GM18511 (cell line): ENCODE results near the gene RAD51C.
"Not testable (repeated sequence)": the region's sequence is repeated elsewhere in the genome, so short reads cannot be mapped to it uniquely, and the experiment has no call there.

Experiments
- ATAC-seq: cut with Tn5 transposase; IDR thresholded peaks from one replicate; pipeline ENCODE4 v1.9.1; 2021; ENCODE audit warnings: mild to moderate bottlenecking, moderate library complexity; ENCODE audit not compliant: unreplicated experiment

The RAD51C gene

DNA sequence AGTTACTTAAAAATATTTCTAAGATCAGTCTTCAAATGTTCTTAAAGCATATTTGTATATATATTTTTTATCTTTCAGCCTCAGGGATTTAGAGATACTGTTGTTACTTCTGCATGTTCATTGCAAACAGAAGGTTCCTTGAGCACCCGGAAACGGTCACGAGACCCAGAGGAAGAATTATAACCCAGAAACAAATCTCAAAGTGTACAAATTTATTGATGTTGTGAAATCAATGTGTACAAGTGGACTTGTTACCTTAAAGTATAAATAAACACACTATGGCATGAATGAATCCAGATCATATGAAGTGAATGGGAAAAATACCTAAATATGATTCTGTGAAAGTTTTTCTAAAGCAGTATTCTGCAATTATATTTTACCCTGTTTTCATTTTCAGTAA lies 41.6 kb downstream of the RAD51C start:
- ATAC-seq: no peak

DNA sequence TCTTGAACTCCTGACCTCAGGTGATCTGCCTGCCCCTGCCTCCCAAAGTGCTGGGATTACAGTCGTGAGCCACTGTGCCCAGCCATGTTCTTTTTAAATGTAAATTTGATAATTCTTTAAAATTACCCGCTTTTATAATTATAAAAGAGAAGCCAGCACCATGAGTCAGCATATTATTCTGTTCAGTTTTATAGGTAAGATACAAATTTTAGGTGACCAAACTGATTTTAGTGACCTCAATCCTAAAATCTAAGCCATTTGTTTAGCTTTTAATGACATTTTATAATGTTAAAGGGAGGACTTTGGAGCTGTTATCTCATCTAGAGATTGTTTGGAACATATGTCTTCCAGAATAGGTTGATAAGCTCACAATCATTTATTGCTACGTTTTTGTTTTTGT lies 42.4 kb downstream of the RAD51C start:
- no peak for ATAC-seq

DNA sequence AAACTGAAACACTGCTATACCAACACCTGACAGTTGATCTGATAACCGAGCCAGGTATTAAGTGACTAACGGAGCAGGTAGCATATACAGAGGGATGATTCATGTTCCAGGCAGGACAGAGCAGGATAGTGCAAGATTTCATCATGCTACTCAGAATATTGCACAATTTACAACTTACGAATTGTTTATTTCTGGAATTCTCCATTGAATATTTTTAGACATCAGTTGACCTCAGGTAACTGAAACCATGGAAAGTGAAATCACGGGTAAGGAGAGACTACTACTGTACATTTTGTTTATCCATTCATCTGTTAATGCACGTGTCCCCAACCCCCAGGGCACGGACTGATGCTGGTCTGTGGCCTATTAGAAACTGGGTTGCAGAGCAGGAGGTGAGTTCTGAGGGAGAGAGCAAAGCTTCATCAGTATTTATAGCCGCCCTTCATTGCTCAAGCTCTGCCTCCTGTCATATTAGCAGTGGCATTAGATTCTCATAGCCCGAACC lies 48.8 kb downstream of the RAD51C start:
- no peak for ATAC-seq

DNA sequence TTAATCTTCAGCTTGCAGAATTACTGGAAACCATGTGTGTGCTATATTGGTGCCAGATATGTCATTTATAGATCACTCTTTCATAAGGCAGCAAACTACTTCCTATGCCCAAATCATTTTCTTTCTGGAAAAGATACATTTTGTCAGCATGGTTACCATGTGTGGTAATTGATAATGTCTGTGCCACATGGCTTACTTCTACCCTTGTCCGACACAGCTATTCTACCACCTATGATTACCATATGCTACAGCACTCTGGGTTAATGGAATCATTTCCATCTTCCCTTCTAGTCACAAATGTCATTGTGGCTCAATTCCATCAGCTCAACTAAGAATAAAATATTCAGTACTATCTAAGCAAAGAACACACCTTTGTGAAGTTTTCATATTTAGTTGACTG lies 55.3 kb downstream of the RAD51C start:
- no peak for ATAC-seq

DNA sequence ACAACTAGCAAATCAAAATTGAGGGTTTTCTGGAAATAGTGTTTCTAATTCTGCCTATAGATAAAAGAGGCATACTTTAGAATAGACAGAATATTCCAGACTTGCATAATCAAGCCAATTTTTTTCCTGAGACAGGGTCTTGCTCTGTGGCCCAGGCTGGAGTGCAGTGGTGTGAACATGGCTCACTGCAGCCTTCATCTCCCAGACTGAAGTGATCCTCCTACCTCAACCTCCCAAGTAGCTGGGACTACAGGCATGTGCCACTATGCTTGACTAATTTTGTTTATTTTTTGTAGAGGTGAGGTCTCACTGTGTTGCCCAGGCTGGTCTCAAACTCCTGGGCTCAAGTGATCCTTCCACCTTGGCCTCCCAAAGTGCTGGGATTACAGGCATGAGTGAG lies 57.2 kb downstream of the RAD51C start:
- ATAC-seq: not testable (repeated sequence)

DNA sequence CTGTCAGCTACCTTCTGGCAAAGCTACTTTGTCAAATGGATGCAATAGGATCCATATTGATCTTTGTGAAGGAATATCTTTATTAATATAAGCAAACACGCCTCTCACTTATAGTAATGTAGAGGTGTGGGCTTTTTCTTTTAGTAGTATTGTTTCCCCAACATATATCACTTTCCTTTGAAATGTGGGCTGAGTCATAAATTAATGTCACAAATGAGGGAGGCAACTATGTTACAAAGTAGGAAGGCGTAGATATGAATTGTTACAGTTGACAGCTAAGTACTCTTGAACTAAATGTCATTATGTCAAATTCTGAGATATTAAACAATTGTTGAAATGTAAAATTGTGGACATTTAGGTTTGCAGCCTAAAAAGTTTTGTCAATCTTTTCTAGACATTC lies 60.6 kb downstream of the RAD51C start:
- no peak for ATAC-seq

DNA sequence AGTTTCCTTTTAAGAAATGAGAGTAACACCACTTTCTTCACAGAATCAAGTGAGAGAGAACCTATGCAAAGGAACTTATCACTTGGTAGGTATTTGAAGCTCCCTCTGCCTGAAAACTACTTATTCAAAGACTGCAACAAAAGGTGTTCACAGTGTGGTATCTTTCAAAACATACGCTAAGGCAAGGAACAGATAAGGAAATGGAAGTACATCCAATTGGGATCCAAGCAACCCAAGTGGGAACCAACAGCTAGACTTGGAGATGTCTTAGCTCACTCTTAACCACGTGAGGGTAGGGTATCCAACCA lies 62.8 kb downstream of the RAD51C start:
- no peak for ATAC-seq

DNA sequence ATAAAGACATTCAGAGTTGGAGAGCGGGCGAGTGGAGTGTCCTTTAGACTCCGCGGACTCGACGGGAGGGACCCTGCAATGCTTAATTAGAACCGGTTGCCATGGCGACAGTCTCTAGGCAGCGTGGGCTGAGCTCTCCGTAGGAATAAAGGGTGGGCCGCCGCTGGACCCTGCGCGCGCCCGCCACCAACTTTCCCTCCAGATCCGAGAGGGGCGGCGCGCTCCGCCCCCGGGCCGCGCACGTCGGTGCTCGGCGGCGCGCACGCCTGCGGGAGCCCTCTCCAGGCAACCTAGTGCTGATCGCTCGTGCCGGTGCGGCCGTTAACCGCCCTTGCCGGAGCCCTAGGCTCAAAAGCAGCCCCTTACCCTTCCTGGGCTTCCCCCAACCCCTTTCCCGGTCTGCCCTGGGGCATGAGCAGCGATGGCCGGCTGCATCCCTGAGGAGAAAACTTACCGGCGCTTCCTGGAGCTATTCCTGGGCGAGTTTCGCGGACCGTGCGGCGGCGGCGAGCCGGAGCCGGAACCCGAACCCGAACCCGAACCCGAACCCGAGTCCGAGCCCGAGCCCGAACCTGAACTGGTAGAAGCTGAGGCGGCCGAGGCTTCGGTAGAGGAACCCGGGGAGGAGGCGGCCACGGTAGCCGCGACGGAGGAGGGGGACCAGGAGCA lies 63.3 kb downstream of the RAD51C start, which contains the start of gene PPM1E:
PPM1E (plus strand) TSS at position 278 of the 669 bp plus-strand sequence.
- ATAC-seq: peak; percentile 68

DNA sequence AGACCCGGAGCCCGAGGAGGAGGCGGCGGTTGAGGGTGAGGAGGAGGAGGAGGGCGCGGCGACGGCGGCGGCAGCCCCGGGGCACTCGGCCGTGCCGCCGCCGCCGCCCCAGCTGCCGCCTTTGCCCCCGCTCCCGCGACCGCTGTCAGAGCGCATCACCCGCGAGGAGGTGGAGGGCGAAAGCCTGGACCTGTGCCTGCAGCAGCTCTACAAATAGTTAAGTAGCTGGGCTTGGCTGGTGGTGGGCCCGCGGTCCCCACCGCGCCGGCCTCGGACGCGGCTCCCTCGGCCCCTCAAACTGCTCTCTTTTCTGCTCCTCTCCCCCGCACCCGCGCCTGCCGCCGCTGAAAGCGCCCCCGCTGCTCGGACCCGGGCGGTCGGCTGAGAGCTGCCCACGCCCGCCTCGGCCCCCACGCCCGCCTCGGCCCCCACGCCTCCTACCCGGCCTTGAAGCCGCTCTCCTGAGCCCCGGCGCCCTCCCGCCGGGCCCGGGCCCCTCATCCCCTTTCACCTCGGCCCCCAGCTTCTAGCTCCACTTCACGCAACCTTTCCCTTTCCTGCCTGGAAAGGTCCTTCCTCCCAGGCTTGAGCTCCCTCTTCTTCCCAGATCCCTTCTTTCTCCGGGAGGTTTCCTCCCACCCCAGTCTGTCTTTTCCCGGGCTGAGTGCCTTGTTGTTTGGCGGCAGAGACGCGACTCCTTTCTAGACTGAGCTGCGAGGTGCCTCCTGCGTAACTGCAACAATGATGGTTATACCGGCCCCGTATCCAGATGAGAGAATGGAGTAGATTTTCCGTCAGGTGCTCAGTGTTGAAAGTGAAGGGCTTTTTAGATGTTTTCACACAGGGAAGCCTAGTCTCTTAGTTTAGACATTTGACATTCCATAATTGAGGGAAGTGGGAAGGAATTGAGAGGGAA lies 64.1 kb downstream of the RAD51C start:
- ATAC-seq: no peak

DNA sequence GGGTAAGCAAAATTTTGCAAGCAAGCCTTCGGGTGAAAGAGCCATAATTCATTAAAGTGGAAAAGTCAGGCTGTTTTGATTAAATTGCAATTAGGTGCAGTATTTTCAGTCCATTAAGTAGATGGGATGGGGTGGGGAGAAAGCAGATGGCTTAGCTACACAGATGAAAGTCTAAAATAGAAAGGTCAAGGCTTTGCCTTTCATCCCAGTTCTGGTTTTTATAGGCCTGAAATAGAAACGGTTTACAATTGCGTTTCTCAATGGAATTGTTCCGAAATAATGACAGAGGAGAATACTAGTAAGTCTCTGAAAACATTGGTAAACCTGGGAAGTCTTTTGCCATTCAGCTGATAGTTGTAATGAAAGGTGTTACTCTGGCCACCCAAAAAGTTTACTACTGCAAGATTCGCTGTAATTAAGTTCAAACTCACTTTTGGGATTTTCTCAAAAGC lies 64.8 kb downstream of the RAD51C start:
- no peak for ATAC-seq

DNA sequence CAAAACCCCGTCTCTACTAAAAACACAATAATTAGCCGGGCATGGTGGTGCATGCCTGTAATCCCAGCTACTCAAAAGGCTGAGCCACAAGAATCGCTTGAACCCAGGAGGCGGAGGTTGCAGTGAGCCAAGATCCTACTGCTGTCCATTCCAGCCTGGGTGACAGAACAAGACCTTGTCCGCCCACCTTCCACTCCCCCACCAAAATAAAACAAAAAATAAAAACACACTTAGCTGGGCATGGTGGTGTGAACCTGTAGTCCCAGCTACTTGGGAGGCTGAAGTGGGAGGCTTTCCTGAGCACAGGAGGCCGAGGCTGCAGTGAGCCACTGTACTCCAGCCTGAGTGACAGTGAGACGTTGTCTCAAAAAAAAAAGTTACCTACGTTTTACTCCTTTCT lies 66.5 kb downstream of the RAD51C start:
- ATAC-seq: no peak

DNA sequence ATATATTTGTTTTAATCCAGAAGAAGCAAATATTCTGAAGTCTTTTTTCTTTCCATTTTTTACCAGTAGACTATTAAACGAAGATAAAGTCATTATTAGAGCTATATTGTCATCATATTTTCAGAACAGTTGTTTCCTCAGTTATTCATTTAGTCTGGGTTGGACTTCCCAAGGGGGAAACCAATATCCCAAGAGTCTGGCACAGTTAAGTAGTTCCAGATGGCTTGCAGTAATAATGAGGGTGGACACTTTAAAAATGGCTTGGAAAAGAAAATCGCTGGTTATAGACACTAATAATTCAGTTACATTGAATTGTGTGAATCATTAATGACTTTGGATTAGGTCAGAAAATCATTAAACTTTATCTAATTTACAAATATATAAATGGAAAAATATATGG lies 67.1 kb downstream of the RAD51C start:
- no peak for ATAC-seq

DNA sequence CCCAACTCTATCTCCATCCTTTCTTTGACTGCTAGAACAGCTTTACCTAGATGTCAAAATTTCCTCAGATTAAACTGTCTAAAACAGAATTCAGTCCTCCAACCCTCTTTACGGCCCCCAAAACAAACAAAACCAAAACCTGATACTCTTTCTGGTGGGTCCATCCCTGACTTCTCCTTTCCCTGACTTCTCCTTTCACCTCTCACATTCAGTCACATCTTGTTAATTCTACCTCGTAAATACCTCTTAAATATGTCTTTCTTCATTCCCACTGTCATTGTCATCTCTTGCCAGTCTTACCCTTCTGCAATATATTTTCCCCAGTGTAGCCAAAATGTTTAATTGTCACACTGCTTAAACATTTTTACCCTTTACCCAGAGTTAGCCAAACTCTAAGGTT lies 67.8 kb downstream of the RAD51C start:
- no peak for ATAC-seq

DNA sequence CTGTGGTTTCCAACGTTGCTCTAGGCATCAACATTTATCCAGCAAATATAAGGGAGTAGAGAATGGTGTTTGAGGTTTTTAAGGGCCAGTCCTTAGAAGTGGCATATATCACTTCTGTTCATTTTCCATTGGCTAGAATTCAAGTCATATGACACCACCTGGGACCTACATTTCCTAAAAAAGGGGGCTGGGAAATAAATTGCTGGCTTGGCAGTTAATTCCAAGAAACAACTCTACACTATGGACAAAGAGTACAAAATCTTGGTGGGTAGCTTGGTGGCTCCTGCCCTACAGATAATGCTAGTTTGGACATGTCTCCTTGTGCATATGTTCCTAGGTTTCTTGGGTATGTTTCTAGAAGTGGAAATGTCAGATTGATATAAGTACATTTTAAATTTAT lies 70.9 kb downstream of the RAD51C start:
- no peak for ATAC-seq

DNA sequence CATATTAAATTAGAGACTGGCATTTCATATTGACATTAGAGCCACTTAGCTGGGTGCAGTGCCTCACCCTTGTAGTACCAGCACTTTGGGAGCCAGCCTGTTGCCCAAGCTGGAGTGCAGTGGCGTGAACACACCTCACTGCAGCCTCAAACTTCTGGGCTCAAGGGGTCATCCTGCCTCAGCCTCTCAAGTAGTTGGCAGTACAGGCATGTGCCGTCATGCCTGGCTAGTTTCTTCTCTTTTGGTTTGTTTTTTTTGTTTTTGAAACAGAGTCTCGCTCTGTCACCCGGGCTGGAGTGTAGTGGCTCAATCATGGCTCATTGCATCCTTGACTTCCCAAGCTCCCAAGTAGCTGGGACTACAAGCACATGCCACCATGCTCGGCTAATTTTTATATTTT lies 72.0 kb downstream of the RAD51C start:
- no peak for ATAC-seq

DNA sequence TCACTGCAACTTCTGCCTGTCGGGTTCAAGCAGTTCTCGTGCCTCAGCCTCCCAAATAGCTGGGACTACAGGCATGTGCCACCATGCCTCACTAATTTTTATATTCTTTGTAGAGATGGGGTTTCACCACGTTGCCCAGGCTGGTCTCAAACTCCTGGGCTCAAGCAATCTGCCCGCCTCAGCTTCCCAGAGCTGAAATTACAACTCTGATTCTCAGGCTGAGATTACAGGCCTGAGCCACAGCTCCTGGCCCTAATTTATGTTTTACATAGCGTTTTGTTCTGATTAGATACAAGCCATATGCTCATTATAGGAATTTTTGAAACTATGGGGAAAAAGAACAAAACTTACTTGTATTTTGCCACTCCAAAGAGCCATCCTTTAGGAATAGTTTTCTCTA lies 86.1 kb downstream of the RAD51C start:
- not testable (repeated sequence) for ATAC-seq

DNA sequence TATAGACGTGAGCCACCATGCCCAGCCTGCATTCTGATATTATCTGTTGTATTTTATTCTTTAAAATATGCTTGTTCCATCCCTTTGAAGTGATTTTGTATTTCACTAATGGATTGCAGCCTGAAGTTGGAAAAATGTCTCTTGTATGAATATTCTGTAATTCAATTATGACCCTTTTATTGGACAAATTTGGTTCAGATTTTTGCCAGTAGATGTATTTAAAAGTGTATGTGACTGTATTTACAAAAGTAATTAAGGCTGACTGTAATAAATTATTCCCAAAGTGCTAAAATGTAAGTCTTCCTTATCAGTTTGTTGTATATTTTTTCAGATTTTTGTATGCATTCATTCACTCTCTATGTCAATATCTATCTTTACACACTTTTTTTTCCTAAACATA lies 87.0 kb downstream of the RAD51C start:
- ATAC-seq: no peak

DNA sequence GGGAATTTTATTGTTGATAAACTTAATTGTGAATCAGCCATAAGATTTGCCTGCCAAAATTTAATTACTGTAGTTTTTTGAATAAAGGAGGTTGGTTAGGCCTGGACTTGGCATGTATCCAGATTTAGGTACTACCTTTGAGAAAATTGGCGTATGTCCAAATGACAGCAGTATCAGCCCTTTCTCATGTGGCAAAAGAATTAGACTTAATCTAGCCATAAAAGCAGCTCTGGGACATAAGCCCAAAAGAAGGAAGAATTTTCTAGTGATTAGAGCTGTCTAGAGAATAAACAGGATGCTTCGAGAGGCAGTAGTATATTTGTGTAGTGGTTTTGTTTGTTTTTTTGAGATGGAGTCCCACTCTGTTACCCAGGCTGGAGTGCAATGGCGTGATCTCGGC lies 91.0 kb downstream of the RAD51C start:
- ATAC-seq: no peak

DNA sequence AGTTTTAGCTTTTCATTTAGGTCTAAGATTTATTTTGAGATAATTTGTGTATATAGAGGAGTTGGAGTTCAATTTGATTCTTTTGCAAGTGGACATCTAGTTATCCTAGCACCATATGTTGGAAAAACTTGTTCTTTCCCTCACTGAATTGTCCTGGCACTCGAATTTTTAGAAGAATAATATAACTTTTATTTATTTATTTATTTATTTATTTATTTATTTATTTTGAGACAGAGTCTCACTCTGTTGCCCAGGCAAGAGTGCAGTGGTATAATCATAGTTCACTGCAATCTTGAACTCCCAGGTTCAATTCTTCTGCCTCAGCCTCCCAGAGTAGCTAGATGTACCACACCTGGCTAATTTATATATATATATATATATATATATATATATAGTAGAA lies 92.7 kb downstream of the RAD51C start:
- no peak for ATAC-seq
